ENCODE results near the gene SPRR4. TPM values are rescaled to one million over a fixed set of nuclear protein-coding genes. Genes with fewer than 3 reads are reported as not detected.

Gene SPRR4
- total and polyA plus RNA-seq, 9 of the 15 experiments (the other 6 are each of a cell fraction or from before 2014, with no cell fraction given): not detected

DNA sequence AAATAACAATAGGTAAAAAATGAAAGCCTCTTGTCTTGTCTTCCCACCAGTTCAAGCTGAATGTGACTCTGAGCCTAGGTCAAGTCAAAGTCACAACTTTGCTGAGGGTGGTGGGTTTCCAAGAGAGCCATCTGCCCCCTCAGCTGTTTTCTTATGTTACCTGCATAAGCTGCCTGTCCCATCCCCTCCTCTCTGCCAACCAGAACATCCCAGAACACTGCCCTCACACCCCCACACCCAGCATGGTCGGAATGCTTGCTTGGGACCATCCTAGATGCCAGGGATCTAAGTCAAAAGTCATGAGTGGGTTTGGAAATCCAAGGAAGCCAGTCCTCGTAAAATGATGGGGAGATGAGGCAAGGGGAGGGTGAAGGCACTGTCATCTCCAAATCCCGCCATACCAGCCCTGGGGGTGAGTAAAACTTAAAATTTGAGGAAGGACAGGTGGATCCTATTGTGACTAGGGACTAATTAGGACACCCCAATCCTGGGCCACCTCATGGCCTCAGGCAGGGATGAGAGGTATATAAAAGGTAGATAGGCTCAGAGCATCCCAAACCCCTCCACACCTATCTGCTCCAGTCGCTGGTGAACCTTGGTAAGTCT, 23.7 kb upstream of the SPRR4 start, which contains the start of gene SPRR5:
Gene SPRR5 (plus strand): TSS at position 556 of the 606 bp plus-strand sequence. CDS start 1,349 bp downstream, outside the sequence.
- DNase-seq (ENCODE audit: extremely low read depth in 1 of 4, low spot score in 3 of 4) (no peak), FAIRE-seq (no peak), ATAC-seq (no peak)
- no TSS peak for BruUV-seq (replicated peaks)
- ChIA-PET POLR2A (no interaction called here), CTCF (ENCODE audit: low intra/inter-chr PET ratio) (no interaction called here)
- no peaks in the 10 kb centered on the region for H3K9me1 ChIP-seq (ENCODE audit: control insufficient read depth, insufficient read depth, low read length)
- peaks cover 2 to 12% of the 10 kb centered on the region in 2 experiments; a peak in 2 of 5 replicates for H3K27me3 ChIP-seq (ENCODE audit: control insufficient read depth in 2 of 2, insufficient read depth in 2 of 2, low read length in 2 of 2)
- H3K79me2 ChIP-seq (ENCODE audit: control insufficient read depth, insufficient read depth, low read length): no peaks in the 10 kb centered on the region
- H4K20me1 ChIP-seq (replicated peaks; ENCODE audit: control insufficient read depth, insufficient read depth, low read length): no peaks in the 10 kb centered on the region
- no peak within 1 kb of the TSS for H3K9ac ChIP-seq (ENCODE audit: insufficient read depth in 1 of 2, low read depth in 2 of 2, low read length in 2 of 2)
- no peak within 1 kb of the TSS for H3K27ac ChIP-seq (ENCODE audit: extremely low read depth, low read depth, low read length)
- in situ Hi-C loops (cut with MboI) (no loop called here), intact Hi-C loops (cut with micrococcal nuclease) (no loop called here)
- WGBS (ENCODE audit: insufficient coverage, low coverage, missing lambda C conversion rate): 0% methylated on average over 4 of the region's 4 CpGs
- no peak within 1 kb of the TSS for H3K4me3 ChIP-seq
- H2AFZ ChIP-seq (ENCODE audit: low read depth, low read length): no peak within 1 kb of the TSS
- no peak within 1 kb of the TSS for H3K4me2 ChIP-seq (ENCODE audit: insufficient read depth, low read length)
- no peak for TF ChIP-seq EZH2 (IDR thresholded peaks at IDR 0.05; ENCODE audit: borderline replicate concordance, low read depth, low read length)
- TF ChIP-seq TBL1XR1 (IDR thresholded peaks at IDR 0.05; ENCODE audit: low read length in 2 of 2): no peak
- TF ChIP-seq FOXA1 (IDR thresholded peaks at IDR 0.05; ENCODE audit: borderline replicate concordance): no peak
- H3K4me1 ChIP-seq (replicated peaks in 1 of 2; ENCODE audit: control insufficient read depth in 2 of 2, insufficient read depth in 2 of 2, low read length in 2 of 2): no peaks in the 10 kb centered on the region
- no peaks in the 10 kb centered on the region for H3K36me3 ChIP-seq (ENCODE audit: control insufficient read depth, insufficient read depth, low read length)
- no peaks in the 10 kb centered on the region for H3K9me3 ChIP-seq (replicated peaks; ENCODE audit: control insufficient read depth, insufficient read depth, low read depth, low read length)

- BruUV-seq (replicated peaks): no TSS peak
- Histone ChIP-seq H3K9ac (ENCODE audit: insufficient read depth in 1 of 2, low read depth in 2 of 2, low read length in 2 of 2) (no peak overlapping the region), H3K4me2 (ENCODE audit: insufficient read depth, low read length) (no peak overlapping the region), H3K9me3 (replicated peaks; ENCODE audit: control insufficient read depth, insufficient read depth, low read depth, low read length) (no peaks in the 10 kb centered on the region), H3K9me1 (ENCODE audit: control insufficient read depth, insufficient read depth, low read length) (peaks cover 3% of the 10 kb centered on the region), H3K36me3 (ENCODE audit: control insufficient read depth, insufficient read depth, low read length) (no peaks in the 10 kb centered on the region), H3K4me1 (replicated peaks in 1 of 2; ENCODE audit: control insufficient read depth in 2 of 2, insufficient read depth in 2 of 2, low read length in 2 of 2) (no peaks in the 10 kb centered on the region), H3K27ac (ENCODE audit: extremely low read depth, low read depth, low read length) (no peak overlapping the region), H4K20me1 (replicated peaks; ENCODE audit: control insufficient read depth, insufficient read depth, low read length) (no peaks in the 10 kb centered on the region), H3K4me3 (no peak overlapping the region), H2AFZ (ENCODE audit: low read depth, low read length) (no peak overlapping the region), H3K79me2 (ENCODE audit: control insufficient read depth, insufficient read depth, low read length) (no peaks in the 10 kb centered on the region), H3K27me3 (ENCODE audit: control insufficient read depth in 2 of 2, insufficient read depth in 2 of 2, low read length in 2 of 2) (peaks cover 2 to 16% of the 10 kb centered on the region in 2 experiments; a peak in 2 of 5 replicates)
- no peak for FAIRE-seq
- in situ Hi-C loops (cut with MboI): loop anchor here (25.0 kb wide), 1 partner anchor 236 kb away; no protein-coding TSS in a partner anchor
- ATAC-seq: no peak
- intact Hi-C loops (cut with micrococcal nuclease): no loop called here
- POLR2A ChIA-PET: no interaction called here
- 0% methylated on average over 5 of the region's 5 CpGs for WGBS (ENCODE audit: insufficient coverage, low coverage, missing lambda C conversion rate)
- CTCF ChIA-PET (ENCODE audit: low intra/inter-chr PET ratio): no interaction called here
- DNase-seq (ENCODE audit: extremely low read depth in 1 of 4, low spot score in 3 of 4): no peak
- TF ChIP-seq ZNF507 (tag; conservative IDR thresholded peaks at IDR 0.05) (no peak), ZNF592 (IDR thresholded peaks at IDR 0.05) (no peak), CLOCK (CRISPR knock-in tag; IDR thresholded peaks at IDR 0.05; ENCODE audit: borderline replicate concordance) (no peak)
Measured at GRCh38 chr1:152951711-152952110, 18.7 kb upstream of the SPRR4 start.
